Sciatic nerve (tissue), 2 donors: ENCODE results near the gene ATG12. TPM values are rescaled to one million over a fixed set of nuclear protein-coding genes. Genes with fewer than 3 reads are reported as not detected.
"Not testable (repeated sequence)": the region's sequence is repeated elsewhere in the genome, so short reads cannot be mapped to it uniquely, and the experiment has no call there.

Source experiments
- ATAC-seq: fragments of 200-7000 bp; cut with Tn5 transposase; one replicate; pipeline ENCODE4 v1.9.1; 2020; ENCODE audit warnings: mild to moderate bottlenecking, moderate library complexity
- DNase-seq: peaks from one replicate; pipeline ENCODE4 v3.0.0-alpha.2; 2020; ENCODE audit warnings: low spot score
- intact Hi-C: fragments of 100-400 bp; cut with DNase I; formaldehyde crosslinking; loops from one replicate; pipeline ENCODE4 v1.14.2; 2022
- total RNA-seq: library from RNA; stranded (reverse); fragmentation: NEBNext Ultra II Directional; extraction: Animal tissue kit (Norgen Biotek cat#: 25700); gene quantifications from one replicate; pipeline ENCODE4 v1.2.1, GENCODE V29; 2021
- donor health status: DM: no; HTN: no; CAD: no.
- donor health status: DM: no; HTN: no; CAD: no.

The ATG12 gene
- 44.6 TPM for total RNA-seq

- ATAC-seq (peak; percentile 97), DNase-seq (peak; percentile 94)
- intact Hi-C loops: no loop called here
Observed at GRCh38 chr5:115841382-115842088, at the start of gene ATG12, which contains the start of gene AP3S1. ATG12 (minus strand) TSS chr5:115841565; CDS start chr5:115841552, 13 bp downstream. AP3S1 (plus strand) TSS chr5:115841935; CDS start chr5:115842038, 103 bp downstream.

- intact Hi-C loops: no loop called here
- DNase-seq (no peak), ATAC-seq (no peak)
Observed at GRCh38 chr5:115888027-115888426, 46.7 kb upstream of the ATG12 start.

GRCh38 chr5:115885208-115885607 lies 43.8 kb upstream of the ATG12 start:
- DNase-seq, intact Hi-C loops, ATAC-seq: not testable (repeated sequence)

GRCh38 chr5:115884704-115885103 lies 43.3 kb upstream of the ATG12 start:
- intact Hi-C loops: no loop called here
- no peak for DNase-seq
- ATAC-seq: no peak

GRCh38 chr5:115882434-115882833 lies 41.1 kb upstream of the ATG12 start:
- DNase-seq, intact Hi-C loops, ATAC-seq: not testable (repeated sequence)

- intact Hi-C loops, DNase-seq, ATAC-seq: not testable (repeated sequence)
Observed at GRCh38 chr5:115877342-115877741, 36.0 kb upstream of the ATG12 start.

GRCh38 chr5:115875447-115875846 lies 34.1 kb upstream of the ATG12 start:
- intact Hi-C loops: no loop called here
- no peak for DNase-seq
- no peak for ATAC-seq

GRCh38 chr5:115873392-115873791 lies 32.0 kb upstream of the ATG12 start:
- intact Hi-C loops: no loop called here
- ATAC-seq: no peak
- no peak for DNase-seq

GRCh38 chr5:115872447-115872846 lies 31.1 kb upstream of the ATG12 start:
- DNase-seq (no peak), ATAC-seq (no peak)
- intact Hi-C loops: no loop called here

GRCh38 chr5:115869256-115869795 lies 28.0 kb upstream of the ATG12 start:
- intact Hi-C loops: no loop called here
- ATAC-seq (no peak), DNase-seq (no peak)

- ATAC-seq: no peak
- DNase-seq: no peak
- intact Hi-C loops: no loop called here
Observed at GRCh38 chr5:115859378-115859777, 18.0 kb upstream of the ATG12 start.

- intact Hi-C loops: no loop called here
- DNase-seq (no peak), ATAC-seq (no peak)
Observed at GRCh38 chr5:115858396-115858795, 17.0 kb upstream of the ATG12 start.

GRCh38 chr5:115857626-115858349 lies 16.4 kb upstream of the ATG12 start:
- DNase-seq (no peak), ATAC-seq (peak; percentile 34)
- intact Hi-C loops: no loop called here

- intact Hi-C loops: no loop called here
- DNase-seq: no peak
- no peak for ATAC-seq
Observed at GRCh38 chr5:115857057-115857479, 15.7 kb upstream of the ATG12 start.

- intact Hi-C loops: no loop called here
- DNase-seq (no peak), ATAC-seq (peak; percentile 65)
Observed at GRCh38 chr5:115855959-115856358, 14.6 kb upstream of the ATG12 start.

GRCh38 chr5:115854139-115854538 lies 12.8 kb upstream of the ATG12 start:
- ATAC-seq (no peak), DNase-seq (no peak)
- intact Hi-C loops: no loop called here

GRCh38 chr5:115850744-115851416 lies 9.5 kb upstream of the ATG12 start:
- DNase-seq (no peak), ATAC-seq (peak; percentile 56)
- intact Hi-C loops: no loop called here

- DNase-seq (no peak), ATAC-seq (no peak)
- intact Hi-C loops: no loop called here
Observed at GRCh38 chr5:115849258-115849798, 8.0 kb upstream of the ATG12 start.

- intact Hi-C loops: no loop called here
- DNase-seq (no peak), ATAC-seq (no peak)
Observed at GRCh38 chr5:115847290-115847689, 5.9 kb upstream of the ATG12 start.
